ENCODE results near the gene BMP5.
"Not testable (repeated sequence)": the region's sequence is repeated elsewhere in the genome, so short reads cannot be mapped to it uniquely, and the experiment has no call there.

Gene BMP5

DNA sequence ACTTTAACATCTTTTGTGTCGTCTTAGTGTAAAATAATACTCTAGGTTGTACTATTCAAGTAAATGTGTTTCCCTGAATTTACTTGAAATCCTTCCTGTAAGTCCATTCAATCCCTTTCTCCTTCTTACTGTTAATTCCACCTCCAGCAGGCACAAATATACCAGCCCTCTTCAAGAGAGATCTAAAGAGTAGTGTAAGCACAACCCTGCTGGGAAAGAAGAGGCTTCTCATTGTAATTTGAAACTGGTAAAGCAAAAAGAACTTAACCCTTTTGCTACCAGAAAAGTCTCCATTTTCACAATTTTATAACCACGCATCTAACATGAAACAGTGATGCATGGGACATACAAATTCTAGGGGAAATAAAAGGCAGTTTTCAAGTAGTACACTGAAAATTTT, at the start of gene BMP5:
BMP5 (minus strand) TSS at position 191 of the 400 bp plus-strand sequence. CDS start 725 bp downstream, outside the sequence.
- no peak for DNase-seq

DNA sequence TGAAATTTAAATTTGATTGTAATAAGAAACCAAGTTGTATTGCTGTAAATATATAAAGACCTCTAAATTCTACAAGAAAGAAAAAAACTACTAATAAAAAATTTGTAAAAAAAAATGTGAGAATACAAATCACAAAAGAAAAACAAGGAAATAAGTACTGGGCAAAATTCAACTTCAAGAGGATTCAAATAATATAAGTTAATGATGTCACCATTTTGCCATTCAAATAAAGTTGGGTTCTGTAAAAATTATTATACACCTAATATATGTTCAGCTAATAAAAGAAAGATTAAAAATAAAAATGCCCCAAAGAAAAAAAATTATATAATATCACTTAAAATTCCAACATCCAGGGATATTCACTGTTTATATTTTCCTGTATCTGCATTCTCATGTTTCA, 47.0 kb upstream of the BMP5 start:
- no peak for DNase-seq

DNA sequence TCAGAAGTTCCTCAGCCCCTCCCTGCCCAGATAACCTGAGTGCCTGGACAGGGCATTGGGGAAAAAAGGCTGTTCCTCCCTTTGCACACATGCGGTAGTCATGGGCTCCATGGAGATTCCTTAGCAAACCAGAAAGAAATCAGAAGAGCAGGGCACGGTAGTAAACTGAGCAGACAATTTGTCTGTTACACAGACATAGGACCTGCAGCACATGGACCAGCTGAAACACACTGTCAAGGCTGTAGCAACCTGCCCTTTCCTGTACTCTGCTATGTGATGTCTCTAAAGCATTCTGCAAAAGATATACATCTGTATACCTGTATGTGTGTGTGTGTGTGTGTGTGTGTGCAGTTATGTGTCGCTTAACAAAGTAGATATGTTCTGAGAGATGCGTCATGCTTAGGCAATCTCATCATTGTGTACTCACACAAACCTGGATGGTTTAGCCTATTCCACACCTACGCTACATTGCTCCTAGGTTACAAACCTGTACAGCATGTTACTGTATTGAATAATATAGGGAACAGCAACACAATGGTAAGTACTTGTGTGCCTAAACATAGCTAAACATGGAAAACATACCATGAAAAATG, 44.4 kb upstream of the BMP5 start:
- DNase-seq = no peak

DNA sequence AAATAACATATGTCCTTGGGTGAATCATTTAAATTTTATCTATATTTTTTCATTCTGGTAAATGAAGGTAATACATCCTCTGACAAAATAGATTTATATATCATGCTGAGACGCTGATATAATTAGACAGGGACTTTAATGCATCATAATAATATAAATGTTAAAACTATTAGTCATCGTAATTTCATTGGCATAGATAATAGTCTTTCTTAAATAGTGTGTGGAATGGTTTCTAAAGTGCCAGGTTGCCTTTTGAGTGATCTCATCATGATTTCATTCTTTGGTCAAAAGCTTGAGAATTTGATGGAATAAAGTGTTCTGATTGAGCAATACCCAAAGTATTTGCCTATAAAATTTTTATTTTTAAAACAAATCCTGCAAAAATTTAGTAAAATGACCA, 43.2 kb upstream of the BMP5 start:
- DNase-seq = no peak

DNA sequence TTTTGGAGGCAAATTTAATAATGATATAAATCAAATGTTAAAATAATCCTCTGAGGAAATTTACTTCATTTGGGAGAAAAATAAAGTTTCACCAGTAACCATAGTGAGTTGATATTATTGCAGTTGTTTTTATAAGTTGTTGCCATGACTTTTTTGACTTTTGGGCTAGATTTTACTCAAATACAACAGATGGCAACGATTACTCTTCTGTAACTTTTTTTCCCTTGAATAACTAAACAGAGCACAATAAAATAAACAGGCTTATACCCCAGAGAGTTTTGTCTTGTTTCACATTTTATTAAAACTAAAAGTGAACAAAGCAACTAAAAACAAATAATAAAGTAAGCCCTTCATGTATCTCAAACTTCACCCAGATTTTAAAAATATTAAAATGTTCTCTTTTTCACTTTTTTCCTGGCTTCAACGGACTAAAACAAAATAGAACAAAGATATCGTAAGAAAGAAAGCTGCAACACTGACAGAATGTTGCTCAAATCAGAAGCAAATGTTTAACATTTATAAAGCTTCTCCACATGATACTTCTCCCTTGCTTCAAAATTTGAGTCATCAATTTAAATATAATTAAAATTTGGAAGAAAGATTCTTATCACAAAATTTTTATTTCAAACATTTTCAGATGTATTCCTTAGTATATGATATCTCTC, 42.5 kb upstream of the BMP5 start:
- DNase-seq = no peak

DNA sequence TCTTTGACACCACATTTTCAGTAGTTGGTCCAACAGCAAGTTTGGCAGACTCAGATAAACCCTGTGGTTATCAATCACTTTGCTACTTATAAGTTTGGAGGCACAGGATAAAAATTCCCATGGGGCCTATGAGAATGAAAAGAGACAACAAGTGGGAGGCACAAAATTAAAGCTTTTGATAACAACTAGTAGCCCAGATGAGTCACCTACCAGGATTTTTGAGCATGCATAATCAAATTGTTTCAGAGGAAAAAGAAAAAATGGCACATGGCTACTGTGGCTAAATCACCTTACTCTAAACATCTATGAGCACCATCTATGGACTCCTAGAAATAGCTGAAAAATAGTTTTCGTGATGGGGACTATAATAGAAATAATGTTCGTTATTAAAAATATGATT, 40.8 kb upstream of the BMP5 start:
- DNase-seq = no peak

DNA sequence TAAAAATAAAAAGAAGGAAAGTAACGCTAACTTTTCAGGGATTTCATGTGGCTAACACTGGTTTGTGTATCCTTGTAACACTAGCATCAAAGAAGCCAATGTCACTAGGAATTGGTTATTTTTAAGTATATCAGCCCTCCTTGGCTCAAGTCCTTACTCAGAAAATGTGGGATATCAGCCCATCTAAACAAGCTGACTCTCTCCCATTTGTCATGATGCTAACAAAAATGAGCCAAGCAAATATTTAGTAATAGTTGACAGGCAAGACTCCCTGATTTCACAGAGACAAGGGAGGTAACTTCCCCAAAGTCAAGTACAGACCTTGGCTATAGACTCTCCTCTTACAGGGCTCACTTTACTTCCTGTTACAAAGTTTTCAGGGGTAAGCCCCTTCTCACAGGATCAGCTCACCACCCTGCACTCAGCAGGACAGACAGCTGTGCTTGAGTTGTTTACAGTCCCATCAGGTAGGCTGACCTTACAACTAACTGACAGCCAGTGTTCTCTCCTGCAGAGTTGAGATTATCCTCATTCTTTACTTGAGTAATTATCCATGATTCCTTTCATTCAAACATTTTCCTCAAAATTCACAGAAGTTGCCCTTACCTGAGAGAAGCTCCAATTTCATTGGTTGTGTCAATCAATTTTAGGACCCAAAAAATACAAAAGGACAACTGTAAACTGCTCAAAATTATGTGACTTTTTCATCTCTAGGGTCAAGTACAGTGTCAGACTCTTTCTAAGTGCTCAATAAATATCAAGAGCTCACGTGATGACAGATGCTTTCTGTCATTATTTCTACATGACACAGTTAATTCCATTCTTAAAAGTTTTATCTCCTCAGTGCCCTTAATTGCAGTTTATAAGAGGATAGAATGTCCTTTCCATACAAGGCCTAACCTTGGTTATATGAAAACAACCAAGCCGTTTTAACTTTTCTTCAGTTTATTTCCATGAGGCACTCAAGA, 38.1 kb upstream of the BMP5 start:
- DNase-seq = no peak

DNA sequence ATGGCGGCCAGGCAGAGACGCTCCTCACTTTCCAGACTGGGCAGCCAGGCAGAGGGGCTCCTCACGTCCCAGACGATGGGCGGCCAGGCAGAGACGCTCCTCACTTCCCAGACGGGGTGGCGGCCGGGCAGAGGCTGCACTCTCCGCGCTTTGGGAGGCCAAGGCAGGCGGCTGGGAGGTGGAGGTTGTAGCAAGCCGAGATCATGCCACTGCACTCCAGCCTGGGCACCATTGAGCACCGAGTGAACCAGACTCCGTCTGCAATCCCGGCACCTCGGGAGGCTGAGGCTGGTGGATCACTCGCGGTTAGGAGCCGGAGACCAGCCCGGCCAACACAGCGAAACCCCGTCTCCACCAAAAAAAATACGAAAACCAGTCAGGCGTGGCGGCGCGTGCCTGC, 35.1 kb upstream of the BMP5 start:
- not testable (repeated sequence) for DNase-seq

DNA sequence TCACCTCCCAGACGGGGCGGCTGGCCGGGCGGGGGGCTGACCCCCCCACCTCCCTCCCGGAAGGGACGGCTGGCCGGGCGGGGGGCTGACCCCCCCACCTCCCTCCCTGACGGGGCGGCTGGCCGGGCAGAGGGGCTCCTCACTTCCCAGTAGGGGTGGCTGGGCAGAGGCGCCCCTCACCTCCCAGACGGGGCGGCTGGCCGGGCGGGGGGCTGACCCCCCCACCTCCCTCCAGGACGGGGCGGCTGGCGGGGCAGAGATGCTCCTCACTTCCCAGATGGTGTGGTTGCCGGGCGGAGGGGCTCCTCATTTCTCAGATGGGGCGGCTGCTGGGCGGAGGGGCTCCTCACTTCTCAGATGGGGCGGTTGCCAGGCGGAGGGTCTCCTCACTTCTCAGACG, 34.5 kb upstream of the BMP5 start:
- DNase-seq = not testable (repeated sequence)

DNA sequence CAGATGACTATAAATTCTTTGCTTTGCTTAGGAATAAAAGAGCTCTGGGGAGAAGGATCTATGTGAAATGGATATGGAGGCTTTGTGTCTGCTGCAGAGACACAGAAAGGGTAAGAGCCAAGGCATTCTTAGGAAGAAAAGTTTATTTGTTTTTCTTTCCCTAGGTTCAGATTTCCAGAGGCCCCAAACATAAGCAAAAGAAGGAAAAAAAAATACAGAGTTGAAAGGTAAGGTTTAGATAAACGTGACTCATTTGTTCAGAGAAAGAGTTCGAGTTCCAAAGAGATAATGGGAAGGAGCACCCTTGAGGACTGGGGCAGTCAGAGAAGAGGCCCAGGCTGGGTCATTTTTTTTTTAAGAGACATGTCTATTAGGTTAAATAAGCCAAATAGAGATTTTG, 27.4 kb upstream of the BMP5 start:
- no peak for DNase-seq

DNA sequence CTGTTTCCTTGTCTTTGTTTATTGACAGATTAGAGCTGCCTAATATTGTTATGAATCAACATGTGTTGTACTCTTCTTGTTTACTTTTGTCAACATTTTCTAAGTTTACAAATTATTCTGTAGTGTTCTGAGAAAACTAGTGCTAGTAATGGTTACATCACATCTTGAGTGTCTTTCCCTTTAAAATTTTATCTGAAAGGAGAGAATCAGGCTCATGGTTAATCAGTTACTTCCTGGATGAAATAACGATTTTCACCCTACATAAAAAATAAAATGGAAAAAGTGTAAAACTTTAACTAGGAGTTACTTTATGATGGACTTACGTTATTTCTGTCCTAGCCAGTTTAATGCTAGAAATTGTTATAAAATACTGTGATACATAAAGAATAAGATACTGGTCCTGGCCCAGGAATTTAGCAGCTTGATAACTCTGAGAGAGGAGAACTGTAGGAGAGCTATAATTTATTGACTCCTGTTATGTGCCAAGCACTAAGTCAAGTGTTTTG, 26.4 kb upstream of the BMP5 start:
- DNase-seq = no peak

DNA sequence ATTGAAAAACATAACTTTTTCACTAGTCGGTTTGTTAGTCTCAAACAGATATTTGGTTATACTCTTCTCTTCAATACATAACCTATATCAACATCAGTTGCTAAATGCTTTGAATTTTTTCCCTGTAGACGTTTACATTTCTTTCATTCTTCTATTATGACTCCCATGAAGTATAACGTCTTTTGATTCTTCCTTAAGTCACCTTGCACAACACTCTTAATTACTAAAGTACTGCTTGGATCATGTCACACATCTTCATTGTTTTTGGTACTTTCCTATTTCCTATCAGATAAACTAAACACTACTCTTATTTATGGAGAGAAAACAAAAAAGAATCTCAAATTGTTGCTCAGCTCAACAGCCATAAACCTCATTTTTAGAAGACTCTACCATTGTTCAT, 23.0 kb upstream of the BMP5 start:
- no peak for DNase-seq

DNA sequence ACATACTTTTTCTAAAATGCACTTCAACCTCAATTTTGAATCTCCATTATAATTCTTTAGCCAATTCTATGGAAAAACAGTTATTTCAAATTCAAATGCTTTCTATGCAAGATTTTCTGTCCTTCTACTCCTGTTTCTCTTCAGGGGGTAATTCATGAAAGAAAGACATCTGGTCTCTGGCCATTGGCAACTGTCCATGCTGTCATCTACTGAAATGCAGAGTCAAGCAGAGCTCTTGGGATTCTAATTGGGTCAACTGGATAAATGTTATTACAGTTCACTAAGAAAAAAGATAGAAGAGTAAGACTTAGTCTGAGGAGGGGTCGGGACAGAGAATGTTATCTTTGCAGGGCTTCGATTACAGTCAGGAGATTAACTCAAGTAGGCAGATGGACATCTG, 22.0 kb upstream of the BMP5 start:
- no peak for DNase-seq

DNA sequence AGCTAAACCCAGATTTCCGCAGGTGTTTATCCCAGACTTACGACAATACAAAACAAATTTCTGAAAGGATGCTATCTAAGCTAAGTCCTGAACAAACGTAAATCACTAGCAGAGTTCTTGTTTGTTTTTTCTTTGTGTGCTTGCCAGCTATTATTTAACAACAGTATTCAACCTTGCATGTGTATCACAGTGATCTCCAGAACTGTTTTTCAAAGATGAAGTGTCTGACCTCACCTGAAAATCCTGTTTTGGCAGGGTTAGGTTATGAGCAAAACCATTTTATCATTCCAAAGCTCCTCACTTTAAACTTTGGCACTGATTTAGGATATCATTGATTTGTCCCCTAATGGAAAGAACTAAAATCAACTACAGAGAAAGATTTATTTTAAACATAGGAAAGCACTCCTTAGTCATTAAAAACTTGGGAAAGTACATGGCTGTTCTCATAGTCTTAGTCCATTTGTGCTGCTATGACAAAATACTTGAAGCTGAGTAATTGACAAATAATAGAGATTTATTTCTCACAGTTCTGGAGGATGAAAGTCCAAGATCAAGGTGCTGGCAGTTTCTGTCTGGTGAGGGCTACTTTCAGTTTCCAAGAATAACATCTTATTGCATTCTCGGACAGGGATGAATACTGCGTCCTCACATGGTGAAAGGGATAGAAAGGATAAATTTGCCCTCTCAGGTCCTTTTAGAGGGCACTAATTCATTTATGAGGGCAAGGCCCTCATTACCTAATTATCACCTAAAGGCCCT, 20.8 kb upstream of the BMP5 start:
- no peak for DNase-seq

DNA sequence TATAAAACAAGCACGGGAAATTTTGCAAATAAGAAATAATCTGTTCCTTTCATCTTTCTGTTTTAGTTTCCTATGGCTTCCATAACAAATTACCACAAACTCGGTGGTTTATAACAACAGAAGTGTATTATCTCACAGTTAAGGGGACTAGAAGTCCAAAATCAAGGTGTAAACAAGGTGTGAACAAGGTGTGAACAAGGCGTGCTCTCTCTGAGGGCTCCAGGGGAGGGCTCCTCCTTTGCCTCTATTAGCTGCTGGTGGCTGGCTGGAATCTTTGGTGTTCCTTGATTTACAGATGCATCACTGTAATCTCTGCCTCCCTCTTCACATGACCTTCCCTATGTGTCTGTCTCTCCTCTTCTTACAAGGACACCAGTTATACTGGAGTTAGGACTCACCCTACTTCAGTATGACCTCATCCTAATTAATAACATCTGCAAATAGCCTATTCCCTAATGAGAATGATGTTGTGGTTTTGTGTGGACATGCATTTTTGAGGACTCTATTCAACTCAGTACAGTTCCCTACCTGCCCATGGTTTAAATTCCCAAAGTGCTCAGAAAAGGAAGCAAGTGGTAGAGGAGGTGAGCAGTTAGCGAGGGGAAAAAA, 17.5 kb upstream of the BMP5 start:
- DNase-seq = no peak

DNA sequence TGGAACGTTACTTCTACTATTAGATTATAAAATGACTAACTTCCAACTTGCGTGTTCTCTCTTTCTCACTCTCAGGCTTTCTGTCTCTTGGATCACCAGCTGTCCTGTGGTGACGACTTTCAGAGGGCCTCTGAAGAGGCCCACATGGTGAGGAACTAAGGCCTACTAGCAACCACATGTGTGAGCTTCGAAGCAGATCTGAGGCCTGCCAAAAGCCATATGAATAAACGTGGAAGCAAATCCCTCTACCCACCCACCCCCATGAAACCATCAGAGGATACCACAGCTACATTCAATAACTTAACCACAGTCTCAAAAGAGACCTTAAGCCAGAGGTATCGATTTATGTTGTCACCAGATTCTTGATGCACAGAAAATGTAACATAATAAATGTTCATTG, 13.5 kb upstream of the BMP5 start:
- DNase-seq = no peak

DNA sequence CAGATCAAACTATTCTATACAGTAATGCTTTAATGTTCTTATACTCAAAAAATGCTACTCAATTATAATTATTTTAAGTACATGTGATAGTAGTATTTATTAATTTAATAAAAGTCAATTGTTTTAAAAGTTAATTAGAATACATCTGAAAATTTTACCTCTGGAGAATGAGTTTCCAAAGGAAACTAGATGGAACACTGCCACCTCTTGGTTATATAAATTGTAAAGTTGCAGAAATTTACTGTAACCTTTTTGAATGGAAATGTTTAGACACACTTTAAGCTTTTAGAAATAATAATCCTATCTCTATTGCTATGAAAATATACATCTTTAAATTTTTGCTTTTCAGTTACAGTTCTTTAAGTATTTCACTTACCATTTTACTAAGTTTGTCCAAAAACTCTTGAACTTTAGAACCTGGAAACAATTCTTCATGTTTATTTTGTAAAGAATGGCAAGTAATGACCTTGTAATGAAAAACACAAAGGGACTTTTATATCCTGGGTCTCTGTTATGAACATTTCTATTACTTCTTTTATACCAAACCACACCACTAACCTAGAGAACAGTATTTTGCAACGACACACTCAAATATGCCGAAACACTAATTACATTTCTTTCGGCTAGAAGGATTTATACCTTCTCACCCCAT, 10.9 kb upstream of the BMP5 start:
- DNase-seq = no peak

DNA sequence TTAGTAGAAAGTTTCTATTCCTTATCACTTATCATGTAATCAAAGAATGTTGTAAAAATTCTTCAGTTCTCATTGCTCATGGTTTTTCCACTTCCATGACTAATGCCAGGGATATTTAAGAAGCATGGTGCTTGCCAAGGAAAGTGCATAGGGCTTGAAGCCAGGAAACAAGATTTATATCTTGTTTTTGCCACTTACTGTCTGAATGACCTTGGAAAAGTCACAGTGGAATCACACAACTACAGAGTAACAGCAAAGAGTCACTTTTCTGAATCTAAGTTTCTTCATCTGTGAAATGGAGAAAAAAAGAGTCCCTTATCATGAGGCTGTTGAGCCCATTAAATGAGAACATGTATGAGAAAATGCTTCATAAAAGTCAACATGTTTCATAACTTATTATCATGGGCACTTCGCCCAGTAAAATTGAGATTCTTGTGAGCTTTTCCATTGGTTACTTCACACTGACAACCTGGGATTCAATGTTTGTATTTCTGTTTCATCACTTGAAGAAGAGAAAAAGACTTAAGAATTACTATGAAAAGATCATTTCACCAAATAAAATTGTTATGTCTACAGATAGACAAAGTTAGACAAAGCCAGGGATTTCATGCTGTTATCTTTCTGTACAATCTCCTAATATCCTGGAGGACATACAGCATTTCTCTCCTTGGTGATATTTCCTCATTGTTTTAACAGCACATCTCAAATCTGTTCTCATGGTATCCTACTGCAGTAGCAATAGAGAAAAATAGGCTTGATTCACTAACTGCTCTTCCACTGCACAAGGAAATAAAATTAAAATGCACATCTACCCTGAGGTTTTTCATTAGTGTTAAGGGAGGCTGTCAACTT, 7.6 kb upstream of the BMP5 start:
- no peak for DNase-seq

DNA sequence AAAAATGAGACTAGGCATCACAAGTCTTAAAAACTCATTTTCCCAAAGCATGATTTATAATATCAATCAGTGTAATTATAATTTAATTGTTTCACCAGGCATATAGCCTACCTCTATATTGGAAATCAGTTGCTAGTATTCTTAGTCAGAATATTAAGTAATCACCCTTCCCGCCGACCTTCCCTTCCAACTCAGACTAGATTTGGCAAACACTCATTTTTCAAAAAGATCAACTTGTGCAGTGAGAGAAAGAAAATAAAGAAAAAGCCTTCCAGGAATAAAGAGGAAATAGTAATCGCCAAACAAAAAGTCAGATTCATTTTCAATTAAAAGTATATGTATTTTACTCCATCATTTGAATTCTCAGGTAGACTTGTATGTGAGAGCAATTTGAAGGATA, 1.9 kb upstream of the BMP5 start:
- DNase-seq = no peak

DNA sequence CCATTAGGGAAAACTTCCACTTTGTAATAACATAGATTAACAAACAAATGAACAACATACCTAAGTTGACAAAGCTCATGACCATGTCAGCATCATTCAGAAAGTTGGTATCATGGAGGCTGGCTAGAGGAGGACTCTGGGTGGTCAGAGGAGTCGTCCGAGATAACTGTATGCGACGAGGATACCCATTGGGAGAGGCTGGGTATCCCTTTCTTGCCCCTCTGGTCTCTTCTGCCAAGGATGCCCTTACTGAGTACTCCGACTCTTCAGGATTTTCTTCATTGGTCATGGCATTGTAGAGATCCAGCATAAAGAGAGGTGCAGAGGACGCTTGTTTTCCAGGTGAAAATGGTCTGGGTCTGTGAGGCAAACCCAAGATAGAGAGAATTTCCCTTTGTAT, 1.1 kb downstream of the BMP5 start:
- DNase-seq = no peak
